Neural crest cell (in vitro differentiated cells): Measurements from ENCODE around the gene TRAF6. TPM values are rescaled to one million over a fixed set of nuclear protein-coding genes. Genes with fewer than 3 reads are reported as not detected.

Experiments
- DNase-seq: peaks from one replicate; pipeline ENCODE4 v3.0.0; 2021; ENCODE audit warnings: low read depth, mixed read lengths, low spot score
- H3K27ac Mint-ChIP-seq: one replicate; pipeline ENCODE4 v1.8.0; 2021; ENCODE audit warnings: mild to moderate bottlenecking, mixed read lengths; ENCODE audit not compliant: unreplicated experiment
- H3K27me3 Mint-ChIP-seq: 2 replicates; pipeline ENCODE4 v1.8.0; 2021; ENCODE audit warnings: low read depth, mild to moderate bottlenecking, mixed read lengths
- H3K36me3 Mint-ChIP-seq: 2 replicates; pipeline ENCODE4 v1.8.0; 2021; ENCODE audit warnings: low read depth, mild to moderate bottlenecking, mixed read lengths
- H3K4me1 Mint-ChIP-seq: 2 replicates; pipeline ENCODE4 v1.8.0; 2021; ENCODE audit warnings: mixed read lengths
- H3K4me3 Mint-ChIP-seq: one replicate; pipeline ENCODE4 v1.8.0; 2021; ENCODE audit warnings: mild to moderate bottlenecking, mixed read lengths
- H3K9me3 Mint-ChIP-seq: 2 replicates; pipeline ENCODE4 v1.8.0; 2021; ENCODE audit warnings: mixed read lengths
- total RNA-seq: library from RNA; stranded (reverse); gene quantifications from 2 replicates; pipeline ENCODE4 v1.2.1, GENCODE V29; 2021
- TF ChIP-seq, protein P1 (sequence below): fragments of 200-600 bp; sonication (generic); conservative IDR thresholded peaks from 2 replicates; pipeline ENCODE4 v1.5.0; 2021; ENCODE audit warnings: antibody characterized with exemption, mild to moderate bottlenecking

Gene TRAF6
- total RNA-seq, 1 donor from 2014 or later, result 12.9 TPM

DNA sequence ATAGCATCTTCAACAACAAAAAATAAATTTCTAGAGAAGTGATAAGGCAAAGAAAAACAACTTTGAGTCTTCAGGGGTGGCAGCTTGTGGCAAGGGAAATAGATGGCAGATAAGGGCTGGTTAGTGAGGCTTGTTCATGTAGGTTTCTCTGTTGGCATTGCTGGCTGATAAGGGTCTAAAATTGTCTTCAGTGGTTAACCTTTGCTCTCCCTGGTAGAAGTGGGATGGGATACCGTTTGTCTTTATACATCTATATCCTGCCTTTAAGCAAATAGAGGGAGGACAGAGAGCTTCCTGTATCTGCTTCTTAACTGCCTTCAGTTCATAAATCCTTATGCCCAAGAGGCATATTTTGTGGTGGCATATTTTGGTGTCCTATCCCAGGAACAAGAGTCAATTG lies 57.1 kb downstream of the TRAF6 start:
- no peaks in the 10 kb centered on the region for H3K27me3 Mint-ChIP-seq
- H3K4me1 Mint-ChIP-seq, result peaks cover 59% of the 10 kb centered on the region
- no peak for DNase-seq
- no peaks in the 10 kb centered on the region for H3K9me3 Mint-ChIP-seq
- H3K27ac Mint-ChIP-seq, result peak overlapping the region; percentile 41
- TF ChIP-seq, protein P1, sequence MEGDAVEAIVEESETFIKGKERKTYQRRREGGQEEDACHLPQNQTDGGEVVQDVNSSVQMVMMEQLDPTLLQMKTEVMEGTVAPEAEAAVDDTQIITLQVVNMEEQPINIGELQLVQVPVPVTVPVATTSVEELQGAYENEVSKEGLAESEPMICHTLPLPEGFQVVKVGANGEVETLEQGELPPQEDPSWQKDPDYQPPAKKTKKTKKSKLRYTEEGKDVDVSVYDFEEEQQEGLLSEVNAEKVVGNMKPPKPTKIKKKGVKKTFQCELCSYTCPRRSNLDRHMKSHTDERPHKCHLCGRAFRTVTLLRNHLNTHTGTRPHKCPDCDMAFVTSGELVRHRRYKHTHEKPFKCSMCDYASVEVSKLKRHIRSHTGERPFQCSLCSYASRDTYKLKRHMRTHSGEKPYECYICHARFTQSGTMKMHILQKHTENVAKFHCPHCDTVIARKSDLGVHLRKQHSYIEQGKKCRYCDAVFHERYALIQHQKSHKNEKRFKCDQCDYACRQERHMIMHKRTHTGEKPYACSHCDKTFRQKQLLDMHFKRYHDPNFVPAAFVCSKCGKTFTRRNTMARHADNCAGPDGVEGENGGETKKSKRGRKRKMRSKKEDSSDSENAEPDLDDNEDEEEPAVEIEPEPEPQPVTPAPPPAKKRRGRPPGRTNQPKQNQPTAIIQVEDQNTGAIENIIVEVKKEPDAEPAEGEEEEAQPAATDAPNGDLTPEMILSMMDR, result no peak
- no peak overlapping the region for H3K4me3 Mint-ChIP-seq
- H3K36me3 Mint-ChIP-seq, result peaks cover 15% of the 10 kb centered on the region

DNA sequence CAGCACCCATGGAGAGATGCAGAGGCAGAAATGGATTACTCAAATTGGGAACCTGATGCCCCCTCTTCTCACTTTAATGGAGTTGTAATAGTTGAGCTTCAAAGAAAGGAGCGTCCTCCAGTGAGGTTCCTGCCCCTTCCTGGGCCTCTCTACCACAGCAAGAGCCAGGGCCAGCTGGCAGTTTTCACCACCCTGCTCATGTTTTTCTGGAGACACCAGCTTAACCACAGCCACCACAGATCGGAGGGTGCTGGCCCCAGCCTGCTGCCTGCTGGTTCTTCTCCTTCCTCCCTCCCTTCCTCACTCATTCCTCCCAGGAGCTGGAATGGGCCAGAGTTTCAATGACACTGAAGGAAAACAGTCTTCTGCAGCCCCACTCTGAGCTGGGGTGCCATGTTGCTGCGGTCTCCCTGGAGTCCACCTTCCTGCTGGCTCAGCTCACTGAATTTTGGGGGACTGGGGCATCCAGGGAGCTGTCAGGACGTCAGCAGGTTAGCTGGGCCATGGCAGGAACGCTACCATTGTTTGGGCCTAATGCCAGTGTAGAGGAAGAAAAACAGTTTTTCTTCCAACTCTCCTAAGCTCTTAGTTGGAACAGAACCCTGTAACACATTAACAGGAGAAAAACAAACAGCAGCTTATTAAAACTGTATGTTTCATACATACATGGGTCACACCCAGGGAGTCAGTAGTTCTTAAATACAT lies 57.7 kb downstream of the TRAF6 start:
- Mint-ChIP-seq H3K4me1 (peaks cover 55% of the 10 kb centered on the region), H3K4me3 (no peak overlapping the region), H3K27me3 (no peaks in the 10 kb centered on the region), H3K9me3 (no peaks in the 10 kb centered on the region), H3K36me3 (peaks cover 13% of the 10 kb centered on the region), H3K27ac (peak overlapping the region; percentile 41)
- TF ChIP-seq, protein P1, result no peak
- no peak for DNase-seq

DNA sequence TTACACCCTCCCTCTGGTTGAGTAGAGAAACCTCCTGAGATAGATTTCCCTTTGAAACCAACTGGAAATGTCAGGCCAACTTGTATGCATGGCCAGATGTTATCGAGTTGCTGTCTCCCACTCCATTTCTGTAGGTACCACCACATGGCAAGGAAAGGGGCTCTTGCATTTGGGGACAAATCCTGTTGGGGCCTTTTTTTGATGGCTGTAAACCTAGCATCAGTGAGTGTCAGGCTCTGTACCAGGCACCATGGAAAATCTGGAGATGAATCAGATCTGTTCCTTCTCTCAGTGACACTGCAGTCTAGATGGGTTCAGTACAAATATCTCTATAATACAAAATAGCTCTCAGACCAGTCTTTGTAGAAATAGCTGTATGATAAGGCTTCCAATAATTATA lies 58.4 kb downstream of the TRAF6 start:
- no peak overlapping the region for H3K4me3 Mint-ChIP-seq
- H3K9me3 Mint-ChIP-seq, result no peaks in the 10 kb centered on the region
- H3K27ac Mint-ChIP-seq, result no peak overlapping the region
- H3K36me3 Mint-ChIP-seq, result peaks cover 13% of the 10 kb centered on the region
- DNase-seq, result no peak
- H3K4me1 Mint-ChIP-seq, result peaks cover 49% of the 10 kb centered on the region
- H3K27me3 Mint-ChIP-seq, result no peaks in the 10 kb centered on the region
- TF ChIP-seq, protein P1, result no peak

DNA sequence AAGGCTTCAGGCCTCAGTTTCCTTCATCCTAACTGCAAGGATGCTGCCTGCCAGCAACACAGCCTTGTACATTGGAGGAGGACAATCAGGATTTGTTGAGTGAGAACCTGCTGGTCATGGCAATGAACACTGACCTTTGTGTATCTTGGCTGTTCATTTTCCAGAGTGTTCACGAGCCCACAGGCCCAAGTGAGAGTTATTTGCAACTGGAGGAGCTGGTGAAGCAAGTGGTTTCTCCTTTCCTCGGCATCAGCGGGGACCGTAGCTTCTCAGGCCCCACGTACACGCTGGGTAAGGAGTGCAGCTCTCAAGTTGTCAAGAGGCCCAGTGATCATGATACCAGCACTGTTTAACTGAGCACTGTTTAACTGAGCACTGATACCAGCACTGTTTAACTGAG lies 59.0 kb downstream of the TRAF6 start:
- Mint-ChIP-seq H3K36me3 (peaks cover 13% of the 10 kb centered on the region), H3K27ac (no peak overlapping the region), H3K4me1 (peaks cover 43% of the 10 kb centered on the region), H3K9me3 (no peaks in the 10 kb centered on the region), H3K4me3 (no peak overlapping the region), H3K27me3 (no peaks in the 10 kb centered on the region)
- TF ChIP-seq, protein P1, result no peak
- DNase-seq, result no peak

DNA sequence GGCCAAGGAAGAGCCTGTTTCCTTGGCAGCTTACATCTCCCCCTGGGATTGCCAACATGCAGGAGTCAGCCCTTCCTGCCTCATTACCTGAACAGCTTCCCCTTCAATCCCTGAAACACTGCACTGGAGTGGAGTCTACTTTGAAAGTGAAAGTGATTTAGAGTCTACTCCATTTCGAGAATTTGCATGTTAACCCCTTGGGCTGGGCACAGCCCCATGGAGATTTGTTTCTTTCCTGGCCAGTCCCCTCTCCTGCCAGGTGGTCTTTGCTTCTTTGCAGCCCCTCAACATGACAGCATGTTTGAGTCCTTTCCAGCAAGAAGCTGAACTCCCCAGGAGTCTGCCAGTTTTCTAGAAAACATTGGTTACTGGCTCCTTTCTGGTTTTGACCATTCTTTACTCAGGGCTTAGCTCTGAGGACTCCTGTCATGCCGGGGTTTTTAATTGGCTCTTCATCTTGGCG lies 59.9 kb downstream of the TRAF6 start:
- no peak for DNase-seq
- TF ChIP-seq, protein P1, result no peak
- Mint-ChIP-seq H3K9me3 (peaks cover 2% of the 10 kb centered on the region), H3K4me1 (peaks cover 34% of the 10 kb centered on the region), H3K36me3 (peaks cover 13% of the 10 kb centered on the region), H3K4me3 (no peak overlapping the region), H3K27me3 (no peaks in the 10 kb centered on the region), H3K27ac (no peak overlapping the region)
